ENCODE measurements around the gene FARS2.

DNA sequence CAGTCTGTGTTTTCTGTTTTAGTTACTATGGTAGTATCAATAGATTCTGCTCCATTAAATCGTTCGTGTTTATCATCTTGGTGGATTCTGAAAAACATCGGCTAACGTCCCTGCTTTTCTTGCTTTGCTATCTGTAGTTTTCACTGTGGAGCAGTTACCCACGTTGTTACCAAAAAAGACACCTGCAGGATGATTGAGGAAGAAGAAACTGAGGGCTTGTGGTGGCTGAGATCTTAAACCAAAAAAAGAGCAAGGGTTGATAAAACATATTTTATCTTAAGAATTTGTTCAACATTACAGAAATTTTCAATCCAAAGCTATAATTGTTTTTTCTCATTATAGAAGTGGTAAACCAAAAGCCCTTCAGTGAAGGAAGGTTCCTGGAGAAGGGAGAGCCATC lies 166.3 kb downstream of the FARS2 start:
- TF ChIP-seq, protein P1, sequence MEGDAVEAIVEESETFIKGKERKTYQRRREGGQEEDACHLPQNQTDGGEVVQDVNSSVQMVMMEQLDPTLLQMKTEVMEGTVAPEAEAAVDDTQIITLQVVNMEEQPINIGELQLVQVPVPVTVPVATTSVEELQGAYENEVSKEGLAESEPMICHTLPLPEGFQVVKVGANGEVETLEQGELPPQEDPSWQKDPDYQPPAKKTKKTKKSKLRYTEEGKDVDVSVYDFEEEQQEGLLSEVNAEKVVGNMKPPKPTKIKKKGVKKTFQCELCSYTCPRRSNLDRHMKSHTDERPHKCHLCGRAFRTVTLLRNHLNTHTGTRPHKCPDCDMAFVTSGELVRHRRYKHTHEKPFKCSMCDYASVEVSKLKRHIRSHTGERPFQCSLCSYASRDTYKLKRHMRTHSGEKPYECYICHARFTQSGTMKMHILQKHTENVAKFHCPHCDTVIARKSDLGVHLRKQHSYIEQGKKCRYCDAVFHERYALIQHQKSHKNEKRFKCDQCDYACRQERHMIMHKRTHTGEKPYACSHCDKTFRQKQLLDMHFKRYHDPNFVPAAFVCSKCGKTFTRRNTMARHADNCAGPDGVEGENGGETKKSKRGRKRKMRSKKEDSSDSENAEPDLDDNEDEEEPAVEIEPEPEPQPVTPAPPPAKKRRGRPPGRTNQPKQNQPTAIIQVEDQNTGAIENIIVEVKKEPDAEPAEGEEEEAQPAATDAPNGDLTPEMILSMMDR (IDR thresholded peaks at IDR 0.05), result no peak
- no peak for TF ChIP-seq POLR2A (IDR thresholded peaks at IDR 0.05)
